ENCODE results near the gene EPS15. TPM values are rescaled to one million over a fixed set of nuclear protein-coding genes. Genes with fewer than 3 reads are reported as not detected.

The EPS15 gene
- total RNA-seq, 1 donor from 2014 or later, result 35.9 TPM

DNA sequence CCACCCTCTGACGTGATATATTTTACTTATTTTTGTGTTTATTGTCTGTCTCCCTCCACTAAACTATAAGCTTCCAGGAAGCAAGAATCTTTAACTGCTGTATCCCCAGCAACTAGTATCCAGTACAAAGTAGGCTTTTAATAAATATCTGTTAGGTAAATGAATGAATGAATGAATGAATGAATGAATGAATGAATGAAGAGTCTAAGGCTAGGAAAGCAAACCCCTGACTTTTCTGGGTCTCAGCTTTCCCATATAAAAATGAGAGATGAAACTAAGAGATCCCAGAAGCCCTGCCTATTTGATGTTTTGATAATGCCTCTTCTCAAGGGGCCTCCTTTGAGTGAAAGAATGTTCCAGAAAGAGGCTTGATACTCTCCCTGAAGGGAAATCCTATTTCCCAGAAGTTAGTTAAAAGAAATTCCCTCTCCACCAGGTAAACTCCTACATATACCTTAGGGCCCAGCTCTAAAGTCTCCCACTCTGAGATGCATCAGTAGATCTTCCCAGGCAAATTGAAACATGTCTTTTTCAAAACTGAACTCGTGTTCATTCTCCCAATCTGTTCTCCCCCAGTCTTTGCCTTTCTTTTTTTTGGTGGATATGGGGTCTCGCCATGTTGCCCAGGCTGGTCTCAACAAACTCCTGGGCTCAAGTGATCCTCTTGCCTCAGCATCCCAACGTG lies 196.5 kb downstream of the EPS15 start:
- DNase-seq (ENCODE audit: low read depth), result no peak

DNA sequence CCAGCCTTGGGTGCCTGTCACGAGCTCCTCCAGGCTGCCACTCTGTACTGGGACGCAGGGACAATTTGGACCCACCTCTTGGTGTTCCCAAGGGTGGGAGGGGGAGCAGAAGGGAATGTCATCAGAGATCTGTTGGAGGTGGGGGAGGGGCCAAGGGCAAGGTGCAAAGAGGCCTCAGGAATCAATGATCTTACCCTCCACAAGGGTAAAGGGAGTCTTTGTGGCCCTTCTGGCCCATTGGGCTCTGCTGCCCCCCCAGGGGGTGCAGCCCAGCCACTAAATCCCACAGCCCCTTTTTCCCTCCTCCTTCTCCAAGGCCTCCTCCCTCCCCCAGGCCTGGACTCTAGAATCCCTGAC lies 197.2 kb downstream of the EPS15 start:
- no peak for DNase-seq (ENCODE audit: low read depth)

DNA sequence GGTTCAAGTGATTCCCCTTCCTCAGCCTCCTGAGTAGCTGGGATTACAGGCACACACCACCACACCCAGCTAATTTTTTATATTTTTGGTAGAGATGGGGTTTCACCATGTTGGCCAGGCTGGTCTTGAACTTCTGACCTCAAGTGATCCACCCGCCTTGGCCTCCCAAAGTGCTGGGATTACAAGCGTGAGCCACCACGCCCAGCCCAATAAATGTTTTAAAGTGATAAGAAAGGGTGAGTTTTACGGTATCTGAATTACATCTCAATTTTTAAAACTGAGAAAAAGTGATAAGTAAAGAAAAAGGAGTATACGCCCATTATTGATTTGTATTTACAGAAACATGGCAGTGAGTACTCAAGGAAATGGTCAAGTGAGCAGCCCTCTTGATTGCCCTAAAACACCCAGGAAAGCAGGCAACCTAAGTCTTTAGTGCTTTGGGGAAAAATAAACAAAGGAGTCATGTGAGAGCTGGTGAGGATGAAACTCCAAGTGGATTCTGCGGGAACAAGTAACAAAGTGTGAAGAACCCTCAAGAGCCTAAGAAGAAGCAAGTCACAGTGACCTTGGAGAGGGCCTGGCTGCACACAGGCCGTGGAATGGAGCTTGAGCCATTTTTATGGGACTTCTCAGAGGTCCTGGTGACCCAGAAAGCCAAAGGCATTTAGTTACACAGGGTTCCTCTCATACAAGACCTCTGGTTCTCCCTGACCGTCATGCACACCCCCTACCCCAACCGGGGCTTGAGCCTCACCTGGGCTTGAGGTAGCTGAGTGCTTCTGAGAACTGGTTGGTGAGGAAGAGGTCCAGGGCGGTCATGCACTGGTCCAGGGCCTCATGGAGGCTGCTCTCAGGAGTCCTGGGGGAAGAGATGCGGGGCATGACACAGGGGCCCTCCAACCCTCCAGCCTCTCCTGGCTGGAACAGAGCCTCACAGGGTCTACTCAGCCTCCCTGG lies 197.8 kb downstream of the EPS15 start:
- DNase-seq (ENCODE audit: low read depth), result no peak

DNA sequence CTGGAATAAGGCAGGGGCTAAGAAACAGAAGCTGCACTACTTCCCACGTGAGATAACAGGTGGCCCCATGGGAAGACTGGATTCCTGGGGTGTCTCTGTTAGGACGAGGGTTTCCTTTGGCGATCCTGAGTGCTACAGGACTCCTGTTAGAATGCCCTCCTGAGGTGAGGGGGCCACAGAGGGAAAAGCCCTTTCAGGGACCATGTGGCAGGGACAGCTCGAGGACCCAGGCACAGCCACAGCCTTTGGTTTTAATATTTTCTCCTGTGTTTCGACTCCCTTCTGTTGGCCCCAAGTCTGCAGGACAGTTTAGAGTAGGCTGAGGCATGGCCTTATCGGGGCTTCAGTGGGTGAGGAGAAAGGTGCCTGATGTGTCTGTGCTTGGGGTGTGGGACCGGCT lies 201.3 kb downstream of the EPS15 start:
- no peak for DNase-seq (ENCODE audit: low read depth)

DNA sequence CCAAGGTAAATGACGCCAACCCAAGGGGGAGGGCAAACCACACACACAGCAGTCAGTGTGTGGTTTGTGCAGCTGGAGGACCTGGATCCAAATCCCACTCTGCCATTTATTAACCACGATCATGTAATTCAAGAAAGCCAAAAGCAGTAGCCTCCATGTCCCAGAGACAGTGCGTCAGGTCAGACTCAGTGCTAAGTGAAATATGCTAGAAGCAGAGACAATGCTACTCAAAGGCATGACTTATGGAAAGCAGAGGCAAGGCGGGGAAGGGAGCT lies 202.3 kb downstream of the EPS15 start:
- DNase-seq (ENCODE audit: low read depth), result peak; percentile 48

DNA sequence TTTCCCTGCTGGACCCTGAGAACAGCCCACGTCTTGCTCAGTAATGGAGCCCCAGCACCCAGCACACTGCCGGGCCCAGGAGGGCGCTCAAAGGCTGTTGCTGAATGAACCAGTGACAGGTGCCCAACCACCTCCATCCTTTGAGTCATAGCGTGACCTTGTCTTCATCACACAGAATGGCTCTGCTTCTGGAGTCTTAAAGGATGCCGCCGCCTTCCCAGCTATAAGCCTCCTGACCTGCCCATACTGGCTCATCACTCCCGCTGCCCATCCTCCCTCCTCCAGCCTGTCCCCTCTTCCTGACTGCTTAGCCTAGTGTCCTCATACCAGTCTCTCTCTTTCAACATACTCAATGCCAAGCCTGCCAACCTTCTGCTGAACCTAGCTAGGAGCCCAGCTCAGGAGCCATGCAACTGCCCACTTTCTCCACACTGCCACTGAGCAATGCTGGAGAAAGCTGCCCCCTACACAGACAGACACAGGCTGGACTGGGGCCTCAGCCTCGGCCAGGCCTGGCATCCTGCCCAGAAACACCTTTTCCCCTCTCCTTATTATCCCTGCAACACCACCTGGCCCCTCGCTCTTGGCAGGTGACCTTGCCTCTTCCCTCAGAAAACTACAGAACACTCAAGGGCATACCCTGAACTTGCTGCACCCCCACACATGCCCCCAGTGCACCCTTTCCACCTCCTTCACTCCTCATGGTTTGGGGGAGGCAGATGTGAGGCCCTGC lies 202.8 kb downstream of the EPS15 start:
- DNase-seq (ENCODE audit: low read depth), result no peak

DNA sequence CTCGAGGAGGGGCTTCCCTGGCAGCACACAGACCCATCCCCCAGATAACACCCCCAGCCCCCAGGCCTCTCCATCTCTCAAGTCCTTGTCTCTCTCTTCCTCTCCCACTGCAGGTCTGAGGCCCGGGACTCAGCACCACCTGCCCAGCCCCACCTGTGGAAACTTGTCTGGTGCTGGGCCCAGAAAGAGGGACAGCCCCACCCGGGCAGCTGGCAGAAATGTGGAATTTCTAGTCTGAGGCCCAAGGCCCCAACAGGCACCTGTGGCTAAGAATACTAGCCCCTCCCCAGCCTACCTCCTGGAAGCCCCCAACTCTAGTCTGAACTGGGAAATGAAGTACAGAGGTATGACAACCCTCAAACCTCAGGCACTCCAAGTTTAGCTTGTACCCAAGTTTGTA lies 204.1 kb downstream of the EPS15 start:
- DNase-seq (ENCODE audit: low read depth), result no peak

DNA sequence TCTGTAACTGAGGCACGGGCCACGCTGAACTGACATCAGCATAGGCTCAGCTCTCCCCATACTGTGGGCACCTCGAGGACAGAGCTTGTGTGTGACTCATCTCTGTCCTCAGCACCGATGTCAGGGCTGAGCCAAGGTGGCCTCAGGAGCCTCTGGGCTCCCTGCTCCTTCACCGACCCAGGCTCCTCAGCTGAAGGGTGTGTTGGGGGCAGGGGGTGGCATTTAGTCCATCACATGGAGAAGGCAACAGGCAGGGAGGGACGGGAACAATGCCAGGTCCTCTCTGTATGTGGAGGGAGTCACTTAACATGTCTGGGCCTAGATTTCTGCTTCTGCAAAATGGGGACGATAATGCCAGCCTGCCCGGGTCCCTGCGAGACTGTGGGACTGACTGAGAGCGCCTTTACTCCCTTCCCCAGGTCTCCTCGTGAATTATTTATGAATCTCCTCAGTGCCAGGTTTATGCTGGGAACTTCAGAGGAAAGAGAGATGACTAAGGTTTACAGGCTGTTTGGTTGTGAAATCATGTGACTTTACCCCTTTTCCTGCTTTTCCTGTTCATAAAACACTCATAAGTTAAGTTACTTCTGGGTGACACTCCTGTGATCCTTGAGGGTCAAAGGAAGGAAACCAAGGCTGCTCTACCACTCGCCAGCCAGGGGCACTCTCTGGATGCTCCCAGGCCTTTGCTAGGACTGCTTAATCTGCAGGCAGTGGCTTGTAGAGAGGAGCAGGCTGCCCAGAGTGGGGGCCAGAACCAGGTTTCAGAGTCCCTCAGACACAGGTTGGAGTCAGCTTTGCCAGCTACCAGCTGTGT lies 204.9 kb downstream of the EPS15 start:
- DNase-seq (ENCODE audit: low read depth), result no peak

DNA sequence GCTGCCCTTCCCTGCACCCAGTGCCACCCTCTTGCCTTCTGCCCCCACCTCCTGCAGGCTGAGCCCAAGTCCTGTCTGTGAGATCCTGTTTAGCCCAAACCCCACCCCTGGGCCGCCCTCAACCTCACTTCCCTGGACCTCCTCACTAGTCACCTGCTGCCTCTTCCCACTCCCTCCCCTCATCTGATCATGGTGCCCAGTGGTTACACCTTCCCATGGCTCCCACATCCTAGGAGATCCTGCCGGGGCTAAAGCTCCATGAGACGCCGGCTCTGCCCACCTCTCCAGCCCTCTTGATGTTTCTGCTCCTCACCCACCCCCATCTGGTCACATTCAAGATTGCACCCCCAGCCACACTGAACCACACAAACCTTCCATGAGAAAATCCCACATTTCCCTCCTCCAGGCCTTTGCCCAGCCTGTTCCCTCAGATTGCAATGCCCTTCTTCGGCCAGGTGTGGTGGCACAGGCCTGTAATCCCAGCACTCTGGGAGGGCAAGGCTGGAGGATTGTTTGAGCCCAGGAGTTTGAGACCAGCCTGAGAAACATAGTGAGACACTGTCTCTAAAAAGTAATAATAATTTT lies 205.7 kb downstream of the EPS15 start:
- no peak for DNase-seq (ENCODE audit: low read depth)

DNA sequence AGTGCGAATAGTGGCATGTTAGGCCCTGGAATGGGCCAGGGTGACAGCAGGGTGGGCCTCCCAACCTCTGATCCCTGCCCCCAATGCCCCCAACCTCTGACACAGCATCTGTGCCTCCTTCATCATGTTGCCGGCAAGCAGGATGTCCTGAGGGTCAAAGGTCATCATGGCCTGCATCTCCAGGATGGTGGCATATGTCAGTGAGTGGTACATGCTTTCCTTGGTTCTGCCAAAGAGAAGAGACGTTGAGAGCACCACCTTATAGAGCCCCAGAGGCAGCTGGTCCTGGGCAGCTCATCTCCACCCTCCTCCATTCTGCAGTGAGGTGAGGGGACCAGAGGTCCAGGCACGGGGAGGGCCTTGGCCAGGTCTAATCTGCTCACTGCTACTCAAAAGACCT lies 206.3 kb downstream of the EPS15 start:
- no peak for DNase-seq (ENCODE audit: low read depth)

DNA sequence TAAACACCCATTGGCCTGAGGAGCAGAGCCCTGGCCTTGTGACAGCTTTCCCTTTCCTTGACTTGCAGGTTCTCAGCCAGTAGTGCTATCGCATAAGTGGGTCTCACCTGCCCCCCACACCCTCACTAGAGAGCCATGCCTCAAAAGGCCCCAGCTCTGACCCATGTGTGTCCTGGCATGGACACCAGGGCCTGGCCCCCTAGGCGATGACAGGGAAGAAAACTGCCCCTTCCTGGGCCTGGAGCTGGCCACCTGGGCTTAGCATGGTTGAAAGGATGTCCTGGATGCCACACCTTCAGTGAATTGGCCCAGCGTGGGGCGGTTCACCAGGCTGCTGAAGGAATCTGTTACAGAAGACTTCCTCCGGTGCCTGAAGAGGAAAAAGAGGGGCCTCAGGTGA lies 207.2 kb downstream of the EPS15 start:
- no peak for DNase-seq (ENCODE audit: low read depth)

DNA sequence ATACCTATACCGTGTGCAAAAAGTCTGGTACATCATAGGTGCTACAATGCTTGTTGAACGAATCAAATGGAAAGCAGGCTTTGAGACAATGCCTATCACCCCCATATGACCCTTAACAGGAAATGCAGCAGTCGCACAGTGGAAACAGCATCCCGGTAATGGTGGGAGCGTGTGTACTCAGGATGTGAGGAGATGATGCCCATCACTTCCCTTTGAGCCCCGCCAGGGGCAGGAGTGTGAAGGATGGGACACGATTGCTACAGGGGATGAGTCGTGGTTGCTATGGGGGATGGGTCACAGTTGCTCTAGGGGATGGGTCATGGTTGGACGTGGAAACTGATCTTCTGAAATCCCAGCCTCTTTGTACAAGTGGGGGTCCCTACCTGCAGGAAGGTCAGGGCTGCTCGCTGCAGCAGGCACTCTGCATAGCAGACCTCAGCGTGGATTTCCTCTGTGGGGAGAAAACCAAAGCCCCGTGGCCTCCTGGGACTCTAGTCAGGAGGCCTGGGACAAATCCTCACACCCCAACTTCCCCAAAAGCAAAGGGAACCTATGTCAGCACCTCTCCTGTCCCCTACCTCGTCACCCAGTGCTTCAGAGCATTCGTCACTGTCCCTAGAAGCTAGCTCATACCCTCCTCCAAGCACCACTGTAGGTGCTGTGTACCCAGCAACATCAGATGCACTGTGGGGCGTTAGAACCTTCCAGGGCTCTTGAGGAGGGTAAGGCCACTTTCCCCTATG lies 208.0 kb downstream of the EPS15 start:
- no peak for DNase-seq (ENCODE audit: low read depth)

DNA sequence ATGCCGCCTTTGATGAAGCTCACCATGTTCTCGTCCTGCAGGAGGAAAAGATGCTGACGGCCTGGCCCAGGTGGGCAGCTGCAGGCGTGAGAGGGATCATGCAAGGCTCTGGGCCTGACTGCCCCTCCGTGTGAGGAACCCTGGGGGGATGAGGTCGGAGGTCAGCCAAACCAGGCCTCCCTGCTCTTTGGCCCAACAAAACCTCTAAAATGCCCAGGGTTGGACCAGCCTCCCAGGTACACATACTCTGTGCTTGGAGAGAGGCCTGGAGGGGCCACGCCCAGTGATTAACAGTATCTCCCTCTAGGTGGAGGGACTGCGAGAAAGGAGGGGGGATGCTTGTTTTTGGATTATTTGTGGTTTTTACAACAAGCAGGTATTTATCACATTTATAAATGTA lies 209.8 kb downstream of the EPS15 start:
- no peak for DNase-seq (ENCODE audit: low read depth)

DNA sequence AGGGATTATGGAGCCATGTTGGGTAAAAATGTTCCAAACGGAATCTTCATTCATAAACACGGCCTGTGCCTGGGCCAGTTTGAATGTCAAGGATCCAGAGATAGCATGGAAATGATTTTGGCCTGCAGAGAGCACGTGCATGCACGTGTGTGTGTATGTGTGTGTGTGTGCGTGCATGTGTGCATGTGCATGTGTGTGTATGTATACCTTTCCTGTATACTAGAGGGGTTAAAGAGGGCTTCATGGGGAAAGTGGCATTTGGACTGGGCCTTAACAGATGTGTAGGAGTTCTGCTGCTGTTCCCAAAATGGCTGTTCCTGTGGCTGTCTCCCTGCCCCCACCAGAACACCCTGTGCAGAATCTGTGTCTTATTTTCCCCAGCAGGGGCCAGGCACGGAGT lies 210.4 kb downstream of the EPS15 start:
- DNase-seq (ENCODE audit: low read depth), result no peak

DNA sequence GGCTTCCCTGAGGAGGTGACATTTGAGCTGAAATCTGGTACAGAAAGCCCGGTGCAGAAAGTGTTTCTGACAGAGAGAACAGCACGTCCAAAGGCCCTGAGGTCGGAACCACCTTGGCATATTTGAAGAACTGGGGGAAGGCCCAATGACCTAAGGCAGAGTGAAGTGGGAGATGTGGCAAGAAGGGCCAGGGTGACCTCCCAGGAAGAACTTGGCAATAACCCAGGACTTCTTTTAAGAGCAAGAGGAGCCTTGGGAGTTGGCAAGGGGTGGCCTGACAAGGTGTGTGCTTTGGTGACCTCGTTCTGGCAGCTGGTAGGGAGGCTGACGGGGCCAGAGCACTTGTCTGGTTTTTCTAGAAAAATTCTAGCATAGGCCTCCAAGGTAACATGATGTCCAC lies 212.1 kb downstream of the EPS15 start:
- no peak for DNase-seq (ENCODE audit: low read depth)

DNA sequence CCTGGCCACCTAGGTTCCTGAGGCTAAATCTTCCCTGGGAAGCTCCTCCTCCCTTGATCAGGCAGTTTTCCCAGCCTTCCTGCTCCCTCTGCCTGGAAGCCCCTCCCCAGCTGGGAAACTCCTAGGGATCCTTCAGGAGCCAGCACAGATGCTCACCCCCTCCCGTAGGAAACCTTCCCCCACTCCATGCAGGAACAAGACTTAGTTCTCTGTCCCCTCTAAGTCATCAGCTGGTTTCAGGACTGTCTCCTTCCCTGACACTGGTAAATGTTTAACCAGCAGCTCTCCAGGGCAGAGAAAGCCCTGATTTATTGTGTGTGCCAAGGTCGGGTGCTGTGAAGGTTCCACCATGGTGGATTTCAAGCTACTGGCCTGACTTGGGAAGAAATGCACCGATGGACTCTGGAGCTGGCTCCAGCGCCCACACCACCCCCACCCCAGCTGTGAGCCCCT lies 213.7 kb downstream of the EPS15 start:
- no peak for DNase-seq (ENCODE audit: low read depth)

DNA sequence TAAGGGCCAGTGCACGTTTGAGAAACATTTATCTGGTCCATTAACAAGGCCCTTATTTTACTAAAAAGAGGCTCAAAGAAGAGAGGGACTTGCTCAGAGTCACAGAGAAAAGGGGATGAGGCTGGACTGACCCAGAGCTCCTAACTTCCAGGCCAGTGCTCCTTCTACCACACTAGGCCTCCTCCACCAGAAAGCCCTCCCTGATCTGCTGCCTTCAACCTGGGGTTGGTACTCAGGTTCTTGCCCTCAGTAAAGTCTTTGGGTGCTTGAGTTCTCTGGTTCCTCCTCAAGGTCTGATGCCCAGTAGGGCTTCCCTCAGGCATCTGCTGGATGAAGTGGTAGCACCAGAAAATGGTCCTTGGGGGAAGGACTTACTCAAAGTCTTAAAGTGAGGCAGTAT lies 214.7 kb downstream of the EPS15 start:
- DNase-seq (ENCODE audit: low read depth), result no peak

Measured in myocyte (in vitro differentiated cells).